GM21619 (cell line): ENCODE data around the gene EPM2AIP1.
"Not testable (repeated sequence)": the region's sequence is repeated elsewhere in the genome, so short reads cannot be mapped to it uniquely, and the experiment has no call there.

ENCODE experiments used
- ATAC-seq: cut with Tn5 transposase; IDR thresholded peaks from one replicate; pipeline ENCODE4 v1.9.1; 2021; ENCODE audit not compliant: unreplicated experiment

The EPM2AIP1 gene

DNA sequence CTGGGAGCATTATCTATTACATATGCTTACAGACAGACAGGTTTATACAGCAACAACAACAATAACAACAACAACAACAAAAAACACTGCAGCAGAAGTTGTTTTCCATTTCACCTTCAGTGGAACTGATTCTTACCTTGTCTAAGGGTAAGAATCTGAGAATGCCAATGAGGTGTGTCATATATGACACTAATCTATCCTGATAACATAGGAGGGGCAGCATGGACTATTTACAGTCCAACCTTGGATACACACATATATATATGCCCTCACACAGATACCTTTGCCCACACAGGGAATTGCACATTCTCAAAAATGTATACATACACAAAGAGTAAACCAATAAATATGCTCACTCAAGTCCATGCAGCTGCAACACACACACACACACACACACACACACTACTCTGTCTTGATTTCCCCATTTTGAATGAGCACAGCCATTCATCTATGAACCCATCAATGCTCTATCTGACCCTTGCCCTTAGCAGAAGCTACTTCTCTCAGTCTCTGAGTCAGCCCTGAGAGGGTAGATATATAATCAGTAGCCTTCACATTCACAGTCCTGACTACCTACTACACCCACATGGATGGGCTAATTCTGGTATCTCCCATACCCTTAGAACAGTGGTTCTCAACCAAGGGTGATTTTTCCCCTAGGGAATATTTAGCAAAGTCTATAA, 38.3 kb downstream of the EPM2AIP1 start:
- ATAC-seq = no peak

DNA sequence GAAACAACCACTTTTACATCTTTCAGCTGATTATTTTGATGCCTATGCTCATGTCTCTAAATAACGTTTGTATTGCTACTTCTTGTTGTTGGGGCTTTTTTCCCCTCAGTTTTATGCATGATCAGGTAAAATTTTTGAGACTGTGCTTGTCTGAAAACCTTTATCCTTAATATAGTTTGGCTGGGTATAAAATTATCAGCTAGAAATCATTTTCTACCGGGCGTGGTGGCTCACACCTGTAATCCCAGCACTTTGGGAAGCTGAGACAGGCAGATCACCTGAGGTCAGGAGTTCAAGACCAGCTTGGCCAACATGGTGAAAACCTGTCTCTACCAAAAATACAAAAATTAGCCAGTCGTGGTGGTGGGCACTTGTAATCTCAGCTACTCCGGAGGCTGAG, 45.1 kb downstream of the EPM2AIP1 start:
- not testable (repeated sequence) for ATAC-seq

DNA sequence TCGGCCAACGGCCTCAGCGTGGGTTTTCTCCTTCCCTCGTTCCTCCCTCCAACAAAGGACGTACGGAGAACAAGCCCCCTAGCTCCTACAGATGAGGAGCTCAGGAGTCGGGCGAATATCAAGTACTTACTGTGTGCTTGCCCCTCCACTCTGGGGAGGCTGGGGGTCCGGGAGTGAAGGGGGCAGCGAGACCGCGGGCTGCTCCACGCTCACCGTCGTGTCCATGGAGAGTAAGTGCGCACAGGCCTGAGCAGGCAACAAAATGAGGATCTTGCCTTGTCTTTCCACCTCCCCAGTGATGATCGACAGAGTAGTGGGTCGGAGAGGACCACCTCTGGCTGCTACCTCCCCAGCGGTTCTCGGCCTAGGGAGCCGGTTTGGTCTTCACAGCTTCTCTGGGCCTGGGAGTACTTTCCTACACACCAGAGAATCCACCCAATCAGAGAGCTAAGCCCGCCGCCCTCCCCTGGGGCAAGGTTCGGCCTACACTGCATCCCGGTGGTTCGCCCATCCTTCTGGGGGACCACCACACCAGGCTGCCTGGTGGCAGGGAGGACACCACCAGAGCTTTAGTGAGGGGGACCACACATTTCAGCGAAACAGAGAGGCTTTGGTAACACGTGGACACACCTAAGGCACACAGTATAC, 47.5 kb downstream of the EPM2AIP1 start:
- no peak for ATAC-seq

DNA sequence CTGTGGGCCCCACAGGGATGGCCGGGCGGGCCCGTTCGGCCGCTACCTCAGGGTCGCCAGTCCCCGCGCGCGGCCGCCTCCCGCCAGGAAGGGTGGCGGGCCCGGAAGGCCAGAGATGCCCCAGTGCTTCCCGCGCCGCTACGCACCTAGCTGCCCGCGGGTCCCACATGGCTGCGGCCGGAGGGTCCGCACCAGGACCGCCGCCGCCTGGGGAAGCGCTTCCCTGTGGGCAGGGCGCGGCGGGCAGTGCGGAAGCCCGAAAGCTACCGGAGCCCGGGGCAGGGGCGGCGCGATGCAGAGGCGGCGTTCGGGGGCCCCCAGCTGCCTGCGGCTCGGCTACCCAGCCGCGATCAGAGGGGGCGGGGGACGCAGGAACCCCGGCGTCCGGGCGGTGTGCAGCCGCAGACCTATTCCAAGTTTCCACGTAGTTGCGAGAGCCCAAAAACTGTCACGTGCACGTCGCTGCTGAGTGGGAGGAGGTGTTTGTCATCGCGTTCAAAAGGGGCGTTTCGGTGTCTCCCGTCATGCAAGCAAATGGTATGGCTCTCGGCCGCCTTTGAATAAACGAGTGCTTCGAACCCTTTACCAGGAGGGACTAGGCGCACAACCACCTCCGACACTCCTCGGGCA, 48.2 kb downstream of the EPM2AIP1 start, which contains the start of gene TRANK1:
TSS of gene TRANK1 (minus strand) at position 414 of the 630 bp plus-strand sequence. CDS start at position 169, 245 bp downstream.
- peak; percentile 62 for ATAC-seq

DNA sequence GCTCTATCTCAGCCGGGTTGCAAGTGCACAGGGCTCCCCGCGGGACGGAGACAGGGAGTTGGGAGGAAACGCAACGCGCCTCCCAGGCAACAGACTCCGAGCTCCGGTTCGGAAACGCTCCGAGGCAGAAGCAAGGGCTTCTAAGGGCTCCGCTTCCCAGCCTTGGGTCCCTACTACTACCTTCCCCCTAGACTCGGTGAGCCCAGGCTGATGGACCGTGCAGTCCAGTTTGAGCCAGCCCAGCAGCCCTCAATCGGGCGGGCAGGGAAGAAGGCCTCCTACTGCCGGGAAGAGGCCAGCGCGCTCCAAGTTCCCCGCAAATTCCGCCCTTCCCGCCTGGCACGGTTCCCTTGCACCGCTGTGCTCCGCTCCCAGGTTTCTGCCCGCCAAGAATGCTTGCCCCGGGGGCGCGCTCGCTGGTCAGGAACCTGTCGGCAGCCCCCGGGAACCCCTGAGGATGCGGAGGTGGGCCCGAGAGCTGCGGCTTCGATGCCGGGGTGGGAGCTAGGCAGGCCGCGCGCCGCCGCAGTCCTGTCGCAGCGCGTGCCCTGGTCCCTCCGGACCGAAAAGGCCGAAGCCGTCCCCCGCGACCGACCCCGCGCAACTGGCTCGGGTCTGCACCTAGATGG, 48.8 kb downstream of the EPM2AIP1 start:
- peak; percentile 53 for ATAC-seq

DNA sequence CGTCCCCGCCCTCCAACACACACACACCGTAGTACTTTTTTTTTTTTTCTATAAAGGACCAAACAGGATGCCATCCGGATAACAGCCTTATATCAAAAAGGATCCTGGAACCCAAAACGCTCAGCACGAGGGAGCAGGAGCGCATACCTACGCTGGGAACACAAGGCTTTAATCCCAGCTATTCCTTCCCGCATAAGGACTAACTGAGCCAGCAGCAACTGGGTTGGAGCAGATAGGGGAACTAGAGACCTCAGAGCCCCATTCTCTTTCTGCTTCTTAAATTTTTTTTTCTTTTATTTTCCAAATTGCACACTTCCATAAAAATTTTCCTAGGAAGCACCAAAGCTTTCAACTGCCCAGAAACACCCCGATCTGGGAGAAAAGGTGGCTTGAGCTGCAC, 49.3 kb downstream of the EPM2AIP1 start:
- ATAC-seq = no peak

DNA sequence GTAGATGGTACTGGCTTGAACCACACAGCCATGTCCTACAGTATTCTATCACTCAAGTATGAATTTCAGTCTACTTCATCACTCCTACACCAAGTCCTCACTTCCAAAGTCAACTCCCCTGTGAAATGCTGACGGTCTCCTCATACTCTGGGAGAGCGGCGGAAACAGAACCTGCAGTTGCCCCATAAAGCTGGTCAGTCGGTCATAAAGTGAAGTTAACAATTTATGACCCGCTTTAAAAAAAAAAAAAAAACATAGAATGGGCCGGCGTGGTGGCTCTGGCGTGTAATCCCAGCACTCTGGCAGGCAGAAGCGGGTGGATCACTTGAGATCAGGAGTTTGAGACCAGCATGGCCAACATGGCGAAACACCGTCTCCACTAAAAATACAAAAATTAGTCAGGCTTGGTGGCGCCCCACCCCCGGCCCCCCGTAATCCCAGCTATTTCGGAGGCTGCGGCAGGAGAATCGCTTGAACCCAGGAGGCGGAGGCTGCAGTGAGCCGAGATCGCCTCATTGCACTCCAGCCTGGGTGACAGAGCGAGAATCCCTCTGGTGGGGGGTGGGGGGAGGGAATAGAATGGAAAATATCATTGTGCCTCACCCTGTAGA, 50.2 kb downstream of the EPM2AIP1 start:
- no peak for ATAC-seq

DNA sequence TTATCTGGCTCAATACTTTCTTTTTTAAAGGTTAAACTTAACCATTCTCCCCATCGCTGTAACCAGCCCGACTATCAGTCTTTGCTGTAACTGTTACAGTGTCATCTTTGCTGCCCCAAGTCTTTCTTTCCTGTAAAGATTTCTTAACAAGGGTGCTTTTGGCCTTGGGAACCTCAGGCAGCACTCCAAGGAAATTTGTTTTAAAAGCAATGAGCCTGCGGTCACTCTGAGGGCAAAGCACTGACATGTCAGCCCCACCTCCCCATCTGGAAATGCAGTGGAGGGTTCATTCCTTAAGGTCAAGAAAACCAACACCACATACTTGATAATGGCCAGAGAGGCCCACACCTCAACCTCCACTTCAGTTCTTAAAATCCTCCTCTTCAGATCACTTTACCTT, 51.3 kb downstream of the EPM2AIP1 start:
- no peak for ATAC-seq

DNA sequence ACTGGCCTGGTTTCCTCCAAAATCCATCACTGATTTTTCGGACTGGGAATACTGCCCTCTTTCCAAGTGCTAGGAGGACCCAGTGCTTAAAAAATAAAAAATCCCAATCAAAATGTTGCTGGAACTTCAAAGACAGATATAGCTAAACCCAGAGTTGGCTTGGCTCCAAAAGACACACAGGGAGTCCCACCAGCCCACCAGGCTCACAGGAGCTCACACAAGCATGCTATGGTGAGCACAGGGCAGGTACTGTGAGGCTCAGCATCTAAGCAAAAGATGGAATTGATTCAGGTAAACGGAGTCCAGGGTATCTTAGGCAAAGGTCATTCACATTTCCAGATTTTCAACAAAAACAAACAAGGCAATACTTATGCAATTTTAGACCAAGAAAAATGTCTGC, 51.8 kb downstream of the EPM2AIP1 start:
- no peak for ATAC-seq

DNA sequence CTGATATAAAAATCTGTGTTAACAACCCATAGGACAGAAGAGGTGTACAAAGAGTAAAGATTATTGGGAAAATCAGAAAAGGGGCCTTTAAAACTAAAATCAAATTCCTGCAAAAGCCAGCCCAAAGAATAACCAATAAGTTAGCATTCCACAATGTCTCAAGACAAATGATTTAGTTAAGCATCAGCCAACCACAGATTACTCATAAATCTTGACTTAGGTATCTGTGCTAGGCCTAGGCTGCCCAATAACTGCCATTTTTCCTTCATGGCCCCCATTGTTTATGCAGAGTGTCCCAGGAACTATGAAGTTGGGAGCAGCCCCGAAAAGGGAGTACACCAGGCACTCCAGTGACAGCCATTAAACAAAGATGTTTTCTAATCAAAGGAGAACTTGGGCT, 55.4 kb downstream of the EPM2AIP1 start:
- no peak for ATAC-seq
